HepG2 (cell line): ENCODE measurements around the gene CCDC57. TPM values are rescaled to one million over a fixed set of nuclear protein-coding genes. Genes with fewer than 3 reads are reported as not detected.

ENCODE experiments used
- AGO2 ChIP-seq: fragments of 200-400 bp; formaldehyde crosslinking; optimal IDR thresholded peaks from 2 replicates; pipeline ENCODE3; 2017; ENCODE audit warnings: mild to moderate bottlenecking, low read depth, low read length, moderate library complexity
- ASH2L ChIP-seq: fragments of 300-600, 200-600 bp; sonication (generic); IDR thresholded peaks from 2 replicates; pipeline ENCODE4 v1.7.0; 2017; ENCODE audit warnings: low read depth, mild to moderate bottlenecking, moderate library complexity, mixed read lengths, low read length; ENCODE audit not compliant: insufficient read length
- CBX2 ChIP-seq, 2 experiments: fragments of 200-600 bp in 1 of 2; sonication (generic); formaldehyde crosslinking in 1 of 2; IDR thresholded peaks; 2 replicates each; pipeline versions ENCODE4 v1.7.0 to v1.8.1; 2018 to 2022; ENCODE audit warnings: low read depth in 2 of 2, low read length in 1 of 2, mild to moderate bottlenecking in 1 of 2, missing genetic modification reagents in 1 of 2
- FOSL1 ChIP-seq: sonication (generic); formaldehyde crosslinking; IDR thresholded peaks from 2 replicates; pipeline ENCODE4 v1.9.0; 2021; ENCODE audit warnings: missing genetic modification reagents, borderline replicate concordance
- KDM1A ChIP-seq: IDR thresholded peaks from 2 replicates; pipeline ENCODE4 v1.6.1; 2016; ENCODE audit warnings: missing compliant biosample characterization
- MXD3 ChIP-seq: IDR thresholded peaks from 2 replicates; pipeline ENCODE4 v1.6.1; 2016; ENCODE audit warnings: mild to moderate bottlenecking, missing biosample characterization, missing genetic modification reagents
- PHF5A ChIP-seq: IDR thresholded peaks from one replicate; pipeline ENCODE4 v1.6.1; 2018; ENCODE audit warnings: low read depth, missing genetic modification reagents; ENCODE audit not compliant: unreplicated experiment
- POLR2AphosphoS2 ChIP-seq: IDR thresholded peaks from 2 replicates; pipeline ENCODE4 v1.6.1; 2011; ENCODE audit warnings: low read depth, low read length, improper control_type of control experiment
- TRIM24 ChIP-seq: sonication (generic); formaldehyde crosslinking; IDR thresholded peaks from 2 replicates; pipeline ENCODE4 v1.8.0; 2022; ENCODE audit warnings: mild to moderate bottlenecking, missing genetic modification reagents
- ZBTB7A ChIP-seq: sonication (generic); formaldehyde crosslinking; IDR thresholded peaks from 2 replicates; pipeline ENCODE4 v1.8.0; 2022; ENCODE audit warnings: mild to moderate bottlenecking, missing genetic modification reagents
- ZNF234 ChIP-seq: sonication (generic); formaldehyde crosslinking; conservative IDR thresholded peaks from 2 replicates; pipeline ENCODE4 v1.5.1; 2020; ENCODE audit warnings: mild to moderate bottlenecking, missing genetic modification reagents
- ZNF337 ChIP-seq: sonication (generic); formaldehyde crosslinking; IDR thresholded peaks from 2 replicates; pipeline ENCODE4 v1.5.1; 2020; ENCODE audit warnings: missing genetic modification reagents, low read depth, mild to moderate bottlenecking, borderline replicate concordance
- ZNF564 ChIP-seq: sonication (generic); formaldehyde crosslinking; IDR thresholded peaks from 2 replicates; pipeline ENCODE4 v1.8.1; 2023; ENCODE audit warnings: mild to moderate bottlenecking, missing genetic modification reagents
- ZNF605 ChIP-seq: sonication (generic); formaldehyde crosslinking; IDR thresholded peaks from 2 replicates; pipeline ENCODE4 v1.8.0; 2022; ENCODE audit warnings: mild to moderate bottlenecking, missing genetic modification reagents
- ZNF773 ChIP-seq: sonication (generic); formaldehyde crosslinking; IDR thresholded peaks from 2 replicates; pipeline ENCODE4 v1.4.0; 2020; ENCODE audit warnings: missing genetic modification reagents, borderline replicate concordance
- polyA plus RNA-seq, 8 experiments: library from polyadenylated mRNA; depleted of rRNA in 3 of 8; stranded (reverse) in 7 of 8; unstranded in 1 of 8; fragments of >200 nt; fragmentation: Illumina TruSeq in 4 of 8; extraction: Trizol in 4 of 8; gene quantifications; 2 replicates each; pipeline versions ENCODE4 v1.2.1 to v1.2.3, GENCODE V29; 2011 to 2016; ENCODE audit warnings: low read depth in 4 of 8, missing spikeins in 1 of 8, mixed read lengths in 1 of 8; ENCODE audit not compliant: insufficient read depth in 1 of 8
- total RNA-seq, 5 experiments: library from RNA; depleted of rRNA; stranded (reverse); fragments of >200 nt; fragmentation: Illumina TruSeq; extraction: Trizol; gene quantifications; 2 replicates each; pipeline ENCODE4 v1.2.3, GENCODE V29; 2016; ENCODE audit warnings: low read depth in 1 of 5
- TF ChIP-seq, protein P1 (sequence below): sonication (generic); formaldehyde crosslinking; conservative IDR thresholded peaks from 2 replicates; pipeline ENCODE4 v1.4.0; 2020; ENCODE audit warnings: mild to moderate bottlenecking, missing genetic modification reagents, moderate library complexity
- TF ChIP-seq, protein P2 (sequence below): sonication (generic); formaldehyde crosslinking; IDR thresholded peaks from 2 replicates; pipeline ENCODE4 v1.4.0; 2020; ENCODE audit warnings: missing genetic modification reagents, mild to moderate bottlenecking, borderline replicate concordance

Gene CCDC57
- total and polyA plus RNA-seq, 2 of the 13 experiments (the other 11 are each of a cell fraction or from before 2014, with no cell fraction given), result 59.3 to 59.9 TPM

GRCh38 chr17:82236142-82236971, 23.7 kb upstream of the CCDC57 start (continued):
- TF ChIP-seq ZNF773 (CRISPR knock-in tag) (peak; percentile 80; the same call in 1 of the 2 replicates), MXD3 (CRISPR knock-in tag) (peak; percentile 94), FOSL1 (CRISPR knock-in tag) (peak; percentile 69; the same call in 1 of the 2 replicates), ZNF234 (CRISPR knock-in tag) (peak; percentile 94), ASH2L (peak; percentile 89), ZBTB7A (CRISPR knock-in tag) (peak; percentile 81; the same call in 1 of the 2 replicates), KDM1A (CRISPR knock-in tag) (no peak), TRIM24 (CRISPR knock-in tag) (no peak), ZNF337 (CRISPR knock-in tag) (no peak), ZNF564 (peak; percentile 70; the same call in 1 of the 2 replicates), PHF5A (CRISPR knock-in tag) (no peak), POLR2AphosphoS2 (peak; percentile 40), ZNF605 (peak; percentile 97), AGO2 (peak; percentile 80), CBX2 (IDR thresholded peaks at IDR 0.05; ENCODE audit: low read depth, low read length) (no peak), CBX2 (CRISPR knock-in tag; IDR thresholded peaks at IDR 0.05; ENCODE audit: low read depth) (peak; percentile 84; the same call in 1 of the 2 replicates)
- TF ChIP-seq, protein P1, sequence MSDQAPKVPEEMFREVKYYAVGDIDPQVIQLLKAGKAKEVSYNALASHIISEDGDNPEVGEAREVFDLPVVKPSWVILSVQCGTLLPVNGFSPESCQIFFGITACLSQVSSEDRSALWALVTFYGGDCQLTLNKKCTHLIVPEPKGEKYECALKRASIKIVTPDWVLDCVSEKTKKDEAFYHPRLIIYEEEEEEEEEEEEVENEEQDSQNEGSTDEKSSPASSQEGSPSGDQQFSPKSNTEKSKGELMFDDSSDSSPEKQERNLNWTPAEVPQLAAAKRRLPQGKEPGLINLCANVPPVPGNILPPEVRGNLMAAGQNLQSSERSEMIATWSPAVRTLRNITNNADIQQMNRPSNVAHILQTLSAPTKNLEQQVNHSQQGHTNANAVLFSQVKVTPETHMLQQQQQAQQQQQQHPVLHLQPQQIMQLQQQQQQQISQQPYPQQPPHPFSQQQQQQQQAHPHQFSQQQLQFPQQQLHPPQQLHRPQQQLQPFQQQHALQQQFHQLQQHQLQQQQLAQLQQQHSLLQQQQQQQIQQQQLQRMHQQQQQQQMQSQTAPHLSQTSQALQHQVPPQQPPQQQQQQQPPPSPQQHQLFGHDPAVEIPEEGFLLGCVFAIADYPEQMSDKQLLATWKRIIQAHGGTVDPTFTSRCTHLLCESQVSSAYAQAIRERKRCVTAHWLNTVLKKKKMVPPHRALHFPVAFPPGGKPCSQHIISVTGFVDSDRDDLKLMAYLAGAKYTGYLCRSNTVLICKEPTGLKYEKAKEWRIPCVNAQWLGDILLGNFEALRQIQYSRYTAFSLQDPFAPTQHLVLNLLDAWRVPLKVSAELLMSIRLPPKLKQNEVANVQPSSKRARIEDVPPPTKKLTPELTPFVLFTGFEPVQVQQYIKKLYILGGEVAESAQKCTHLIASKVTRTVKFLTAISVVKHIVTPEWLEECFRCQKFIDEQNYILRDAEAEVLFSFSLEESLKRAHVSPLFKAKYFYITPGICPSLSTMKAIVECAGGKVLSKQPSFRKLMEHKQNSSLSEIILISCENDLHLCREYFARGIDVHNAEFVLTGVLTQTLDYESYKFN (CRISPR knock-in tag), result peak; percentile 87
- TF ChIP-seq, protein P2, sequence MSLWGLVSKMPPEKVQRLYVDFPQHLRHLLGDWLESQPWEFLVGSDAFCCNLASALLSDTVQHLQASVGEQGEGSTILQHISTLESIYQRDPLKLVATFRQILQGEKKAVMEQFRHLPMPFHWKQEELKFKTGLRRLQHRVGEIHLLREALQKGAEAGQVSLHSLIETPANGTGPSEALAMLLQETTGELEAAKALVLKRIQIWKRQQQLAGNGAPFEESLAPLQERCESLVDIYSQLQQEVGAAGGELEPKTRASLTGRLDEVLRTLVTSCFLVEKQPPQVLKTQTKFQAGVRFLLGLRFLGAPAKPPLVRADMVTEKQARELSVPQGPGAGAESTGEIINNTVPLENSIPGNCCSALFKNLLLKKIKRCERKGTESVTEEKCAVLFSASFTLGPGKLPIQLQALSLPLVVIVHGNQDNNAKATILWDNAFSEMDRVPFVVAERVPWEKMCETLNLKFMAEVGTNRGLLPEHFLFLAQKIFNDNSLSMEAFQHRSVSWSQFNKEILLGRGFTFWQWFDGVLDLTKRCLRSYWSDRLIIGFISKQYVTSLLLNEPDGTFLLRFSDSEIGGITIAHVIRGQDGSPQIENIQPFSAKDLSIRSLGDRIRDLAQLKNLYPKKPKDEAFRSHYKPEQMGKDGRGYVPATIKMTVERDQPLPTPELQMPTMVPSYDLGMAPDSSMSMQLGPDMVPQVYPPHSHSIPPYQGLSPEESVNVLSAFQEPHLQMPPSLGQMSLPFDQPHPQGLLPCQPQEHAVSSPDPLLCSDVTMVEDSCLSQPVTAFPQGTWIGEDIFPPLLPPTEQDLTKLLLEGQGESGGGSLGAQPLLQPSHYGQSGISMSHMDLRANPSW (CRISPR knock-in tag), result peak; percentile 97
